Inferior parietal cortex (tissue), 1 donor: ENCODE results near the gene MACROD1.
"Not testable (repeated sequence)": the region's sequence is repeated elsewhere in the genome, so short reads cannot be mapped to it uniquely, and the experiment has no call there.

Source experiments
- DNase-seq: peaks from one replicate; pipeline ENCODE4 v3.0.0-alpha.2; 2016; ENCODE audit errors: extremely low spot score

The MACROD1 gene

DNA sequence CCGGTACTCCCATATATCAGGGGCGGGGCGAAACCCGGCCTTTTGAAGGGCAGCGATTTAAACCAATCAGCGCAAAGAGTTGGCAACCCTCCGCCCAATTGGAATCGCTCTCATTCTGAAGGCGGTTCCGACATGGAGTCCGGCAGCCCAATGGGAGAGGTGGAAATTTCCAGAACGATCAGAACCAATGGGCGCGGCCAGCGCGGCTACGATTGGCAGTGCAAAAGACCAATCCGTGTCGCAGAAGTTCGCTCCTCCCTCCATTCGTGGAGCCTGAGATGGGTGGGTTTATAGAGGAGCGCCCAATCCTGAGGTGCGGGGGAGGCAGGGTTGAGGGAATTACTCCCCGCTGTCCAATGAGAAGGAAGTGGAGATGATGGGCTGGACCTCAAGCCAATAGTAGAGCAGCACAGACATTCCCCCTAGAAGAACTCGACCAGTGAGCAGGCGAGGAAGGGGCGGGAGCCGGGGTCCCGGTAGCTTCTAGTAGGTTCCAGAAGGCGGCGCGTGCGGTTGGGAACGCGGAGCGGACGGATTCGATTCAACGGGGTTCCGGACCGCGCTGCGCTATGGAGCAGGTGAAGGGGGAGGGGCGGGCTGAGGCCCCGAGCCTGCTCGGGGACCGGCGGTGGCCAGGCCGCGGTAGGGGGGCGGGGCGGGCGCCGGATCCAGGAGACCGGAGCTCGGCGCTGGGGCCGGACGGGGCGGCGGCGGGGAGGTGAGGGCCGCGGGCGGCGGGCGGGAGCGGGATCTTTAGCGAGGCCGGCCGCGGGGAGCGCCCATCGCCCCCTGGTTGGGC, 20.0 kb upstream of the MACROD1 start, which contains the start of gene STIP1:
STIP1 (plus strand) TSS at position 479 of the 799 bp plus-strand sequence; CDS start at position 570, 91 bp downstream.
- DNase-seq: peak; percentile 100

GRCh38 chr11:64185175-64185692, 19.3 kb upstream of the MACROD1 start:
- DNase-seq: peak; percentile 82

DNA sequence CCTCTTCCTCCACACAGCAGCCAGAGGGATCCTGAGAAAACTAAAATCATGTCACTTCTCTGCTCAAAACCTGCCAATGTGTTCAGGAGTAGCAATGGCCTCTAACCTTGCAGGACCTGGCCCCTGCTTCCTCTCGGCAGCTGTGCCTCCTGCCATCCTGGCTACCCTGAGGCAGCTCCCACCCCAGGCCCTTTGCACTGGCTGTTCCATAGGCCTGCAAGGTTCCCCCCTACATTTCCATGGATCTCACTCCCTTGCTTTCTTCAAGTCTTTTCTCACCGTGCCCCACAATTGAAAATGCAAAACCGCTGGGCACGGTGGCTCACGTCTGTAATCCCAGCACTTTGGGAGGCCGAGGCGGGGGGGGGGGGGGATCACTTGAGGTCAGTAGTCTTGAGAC, 18.0 kb upstream of the MACROD1 start:
- no peak for DNase-seq

GRCh38 chr11:64181506-64182411, 15.8 kb upstream of the MACROD1 start:
- peak; percentile 88 for DNase-seq

DNA sequence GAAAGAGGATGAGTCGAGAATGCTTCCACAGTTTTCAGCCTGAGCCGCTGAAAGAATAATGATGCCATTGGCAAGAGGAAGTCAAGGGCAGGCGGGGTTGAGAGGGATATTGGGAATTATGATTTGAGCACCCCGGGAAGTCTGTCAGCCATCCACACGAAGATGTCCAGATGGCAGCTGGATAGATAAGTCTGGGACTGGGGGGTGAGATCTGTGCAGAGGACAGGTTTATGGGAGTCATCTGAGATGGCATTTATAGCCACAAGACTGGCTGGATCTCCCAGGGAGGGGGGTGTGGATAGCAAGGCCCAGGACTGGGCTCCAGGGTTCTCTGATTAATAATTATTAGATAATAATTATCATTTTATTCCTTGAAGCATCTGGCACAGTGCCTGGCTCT, 15.0 kb upstream of the MACROD1 start:
- DNase-seq: no peak

DNA sequence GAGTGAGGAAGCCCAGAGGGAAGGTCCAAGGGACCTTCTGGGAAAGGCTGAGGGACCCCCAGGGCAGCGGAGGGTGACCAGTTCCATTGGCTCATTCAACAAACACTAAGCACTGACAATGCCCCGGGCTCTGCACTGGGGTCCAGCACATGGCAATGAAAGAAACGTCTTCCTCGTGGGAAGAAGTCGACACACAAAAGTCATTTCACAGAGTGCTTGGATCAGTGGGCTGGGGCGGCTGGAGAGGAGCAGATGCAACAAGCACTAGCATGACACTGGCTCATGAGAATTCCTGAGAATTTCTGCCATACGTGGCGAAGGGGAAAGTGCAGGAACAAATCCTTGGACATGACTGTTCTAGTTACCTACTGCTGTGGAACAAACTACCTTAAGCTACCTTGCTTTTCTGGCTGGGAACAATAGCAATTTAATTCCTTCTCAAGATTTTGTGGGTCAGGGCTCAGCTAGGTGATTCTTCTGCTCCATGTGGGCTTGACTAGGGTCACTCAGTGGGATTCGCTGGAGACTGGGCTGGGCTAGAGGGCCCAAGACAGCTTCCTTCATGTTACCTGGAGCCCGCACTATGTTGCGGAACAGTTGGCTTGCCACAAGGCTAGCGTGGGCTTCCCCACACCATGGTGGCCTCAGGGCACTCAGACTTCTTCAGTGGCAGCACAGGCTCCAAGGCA, 13.2 kb upstream of the MACROD1 start:
- no peak for DNase-seq

- DNase-seq: no peak
These were observed 12.3 kb upstream of the MACROD1 start for GRCh38 chr11:64178203-64178602.

DNA sequence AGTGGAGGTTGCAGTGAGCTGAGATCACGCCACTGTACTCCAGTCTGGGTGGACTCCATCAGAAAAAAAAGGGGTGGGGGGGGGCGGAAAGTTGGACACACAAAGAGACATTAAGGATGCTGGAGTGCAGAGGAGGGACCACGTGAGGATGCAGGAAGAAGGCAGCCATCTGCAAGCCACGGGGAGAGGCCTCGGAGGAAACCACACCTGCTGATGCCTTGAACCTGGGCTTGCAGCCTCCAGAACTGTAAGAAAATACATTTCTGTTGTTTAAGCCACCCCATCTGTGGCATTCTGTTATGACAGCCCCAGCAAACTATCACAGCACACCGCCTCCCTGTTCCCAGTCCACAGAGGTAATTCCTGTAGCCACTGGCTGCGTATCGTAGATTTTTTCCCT, 10.8 kb upstream of the MACROD1 start:
- DNase-seq: no peak

GRCh38 chr11:64173616-64174355, 7.9 kb upstream of the MACROD1 start:
- DNase-seq: no peak

DNA sequence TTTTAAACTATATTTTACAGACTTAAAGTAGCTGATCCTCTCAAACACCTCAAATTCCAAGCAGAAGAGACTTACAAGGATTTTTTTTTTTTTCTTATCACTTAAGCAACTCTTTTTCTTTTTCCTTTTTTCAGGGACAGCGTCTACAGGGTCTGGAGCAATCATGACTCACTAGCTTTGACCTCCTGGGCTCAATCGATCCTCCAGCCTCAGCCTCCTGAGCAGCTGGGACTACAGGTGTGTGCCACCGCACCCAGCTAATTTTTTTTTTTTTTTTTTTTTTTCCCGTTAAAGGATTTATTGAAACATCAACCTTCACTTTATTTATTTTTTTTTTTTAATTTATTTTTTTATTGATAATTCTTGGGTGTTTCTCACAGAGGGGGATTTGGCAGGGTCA, 4.5 kb upstream of the MACROD1 start:
- DNase-seq: no peak

DNA sequence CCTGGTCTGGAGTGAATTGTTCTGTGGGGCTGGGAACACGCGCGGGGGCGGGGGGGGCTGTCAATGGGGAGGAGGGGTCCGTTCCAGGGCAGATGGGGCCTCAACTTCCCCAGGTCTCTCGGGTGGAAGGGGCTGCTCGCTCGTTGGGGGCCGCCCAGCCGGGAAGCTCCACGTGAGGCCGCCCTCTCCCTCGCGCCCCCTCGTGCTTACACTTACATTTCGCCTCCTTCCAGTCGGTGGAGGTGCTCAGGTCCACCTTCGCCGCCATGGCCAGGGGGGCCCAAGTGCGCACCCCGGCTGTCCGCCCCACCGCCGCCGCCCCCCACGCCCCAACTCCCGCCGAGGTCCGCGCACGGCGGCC, 452 bp downstream of the MACROD1 start:
- no peak for DNase-seq

DNA sequence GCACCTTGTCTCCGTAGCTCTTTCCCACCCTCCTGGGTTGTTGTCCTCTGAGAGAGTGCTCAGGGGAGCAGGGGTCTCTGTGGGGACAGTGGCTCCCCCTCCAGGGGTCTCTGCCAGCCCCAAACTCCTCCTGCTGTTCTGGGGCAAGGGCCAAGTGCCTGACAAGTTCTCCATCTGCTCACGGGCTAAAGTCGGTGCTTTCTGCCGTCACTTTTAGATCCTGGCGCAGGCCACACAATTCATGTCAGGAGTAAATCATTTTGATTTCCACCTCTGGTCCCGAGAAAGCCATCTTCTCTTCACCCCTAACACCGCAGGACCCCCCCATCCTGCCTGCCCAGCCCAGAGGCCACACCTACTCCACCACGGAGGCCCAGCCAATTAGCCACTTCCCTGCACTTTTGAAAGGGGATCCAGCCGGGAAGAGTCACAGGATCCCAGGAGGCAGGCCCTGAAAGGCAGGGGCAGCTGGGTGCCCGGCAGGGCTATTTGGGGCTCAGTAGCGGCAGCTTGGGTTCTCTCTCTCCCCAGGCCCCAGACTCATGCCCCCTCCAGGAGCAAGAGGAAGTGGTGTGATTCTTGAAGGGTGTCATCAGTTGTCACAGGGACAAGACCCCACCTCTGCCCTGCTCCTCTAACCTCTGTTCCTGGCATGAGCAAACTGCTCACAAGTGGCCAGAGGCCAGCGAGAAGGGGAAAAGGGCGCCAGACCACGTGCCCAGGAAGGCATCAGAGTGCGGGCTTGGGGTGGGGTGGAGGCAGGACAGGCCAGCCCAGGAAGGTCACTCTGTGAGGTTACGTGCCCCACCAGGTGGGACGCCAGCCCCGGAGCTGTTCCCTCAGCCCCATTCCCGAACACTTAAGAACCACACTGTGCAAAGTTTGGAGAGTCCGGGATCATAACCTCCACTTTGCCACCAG, 1.3 kb downstream of the MACROD1 start:
- no peak for DNase-seq

DNA sequence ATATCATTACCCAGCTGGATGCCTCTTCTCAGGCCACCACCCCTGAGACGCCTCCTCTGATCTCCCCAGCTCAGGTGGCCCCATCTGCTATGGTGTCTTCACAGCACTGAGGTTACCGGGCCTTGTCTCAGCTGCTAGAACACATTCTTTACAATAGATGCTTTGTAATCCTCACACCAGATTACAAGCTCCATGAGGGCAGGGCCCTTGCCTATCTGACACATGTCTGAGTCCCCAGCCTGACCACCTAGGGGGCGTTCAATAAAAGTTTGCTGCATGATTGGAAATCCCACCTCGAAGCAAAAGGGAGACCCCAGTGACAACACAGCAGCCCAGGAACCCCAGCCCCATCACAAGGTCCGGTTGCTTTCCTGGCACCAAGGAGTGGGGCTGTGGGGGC, 2.0 kb downstream of the MACROD1 start:
- DNase-seq: no peak

- not testable (repeated sequence) for DNase-seq
These were observed 3.1 kb downstream of the MACROD1 start for GRCh38 chr11:64162769-64163168.

GRCh38 chr11:64161037-64161436, 4.9 kb downstream of the MACROD1 start:
- no peak for DNase-seq

- no peak for DNase-seq
These were observed 8.1 kb downstream of the MACROD1 start for GRCh38 chr11:64157631-64158394.

DNA sequence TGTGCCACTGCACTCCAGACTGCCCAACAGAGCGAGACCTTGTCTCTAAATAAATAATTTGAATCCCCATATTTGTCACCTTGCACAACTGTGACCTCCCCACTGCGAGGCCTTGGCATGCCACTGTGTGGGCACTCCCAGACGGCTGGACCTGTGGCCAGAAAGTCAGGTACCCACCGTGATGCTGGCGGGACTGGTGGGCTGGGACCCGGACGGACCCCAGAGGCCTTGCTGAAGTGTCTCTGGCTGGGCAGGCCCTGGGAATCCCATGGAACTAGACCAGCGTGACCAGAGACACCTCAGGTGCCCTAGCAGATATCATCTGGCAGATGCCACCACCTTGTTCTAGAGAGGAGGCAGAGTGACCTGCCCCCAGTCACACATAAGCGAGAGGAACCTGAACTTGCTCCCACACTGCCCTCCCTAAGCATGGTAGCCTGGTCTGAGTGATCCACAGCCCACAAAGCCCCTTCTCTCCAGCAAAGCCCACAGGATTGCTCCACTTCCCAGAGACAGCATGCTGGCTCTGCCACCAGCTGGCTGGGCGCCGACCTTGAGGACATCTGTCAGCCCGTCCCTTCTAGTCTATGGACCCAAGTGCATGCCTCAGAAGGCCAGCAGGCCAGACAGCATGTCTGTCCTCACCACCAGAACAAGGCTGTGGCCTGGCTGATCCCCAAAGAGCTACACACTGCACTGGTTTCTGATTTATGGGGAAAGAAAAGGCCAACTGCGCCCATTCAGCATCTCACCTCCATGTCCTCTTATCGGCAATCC, 9.5 kb downstream of the MACROD1 start:
- DNase-seq: no peak

DNA sequence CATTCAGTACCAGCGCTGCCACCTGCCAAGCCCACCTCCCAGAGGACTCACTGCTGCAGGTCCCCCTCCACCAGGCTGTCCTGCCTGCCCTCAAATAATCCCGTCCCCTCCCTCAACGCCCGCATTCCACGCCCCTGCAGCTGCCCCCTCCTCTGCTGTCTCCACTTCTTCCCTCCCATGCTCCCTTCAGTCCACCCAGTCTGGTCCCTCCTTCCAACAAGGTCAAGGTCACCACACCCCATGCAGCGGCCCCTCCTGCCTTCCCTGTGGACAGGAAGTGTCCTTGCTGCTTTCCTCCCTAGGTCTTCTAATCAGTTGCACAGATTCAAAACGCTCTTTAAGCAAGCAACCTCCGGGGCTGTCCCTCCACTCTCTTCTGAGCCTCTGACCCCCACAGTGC, 12.1 kb downstream of the MACROD1 start:
- no peak for DNase-seq
